8988T (cell line): Measurements from ENCODE around the gene SRMS.

Experiments
- DNase-seq: peaks from one replicate; pipeline ENCODE4 v3.0.0; 2011

The SRMS gene

DNA sequence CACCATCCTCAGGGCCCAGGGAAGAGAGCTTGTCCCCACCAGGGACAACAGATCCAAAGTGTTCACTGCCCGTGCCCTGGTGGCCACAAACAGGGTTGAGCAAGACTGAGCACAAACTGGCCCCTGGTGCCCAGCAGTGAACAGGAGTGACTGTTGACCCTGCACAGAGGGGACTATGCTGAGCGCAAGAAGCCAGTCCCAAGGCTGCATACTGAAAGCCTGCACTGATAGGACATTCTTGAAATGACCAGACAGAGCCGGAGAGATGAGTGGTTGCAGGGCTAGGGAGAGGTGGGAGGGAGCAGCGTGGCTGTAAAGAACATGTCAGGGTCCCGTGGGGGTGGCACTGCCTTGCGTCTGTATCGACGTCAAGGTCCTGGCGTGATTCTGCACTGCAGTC lies 3.5 kb upstream of the SRMS start:
- no peak for DNase-seq

- DNase-seq: no peak
Measured at GRCh38 chr20:63549679-63550282, 2.2 kb upstream of the SRMS start.

DNA sequence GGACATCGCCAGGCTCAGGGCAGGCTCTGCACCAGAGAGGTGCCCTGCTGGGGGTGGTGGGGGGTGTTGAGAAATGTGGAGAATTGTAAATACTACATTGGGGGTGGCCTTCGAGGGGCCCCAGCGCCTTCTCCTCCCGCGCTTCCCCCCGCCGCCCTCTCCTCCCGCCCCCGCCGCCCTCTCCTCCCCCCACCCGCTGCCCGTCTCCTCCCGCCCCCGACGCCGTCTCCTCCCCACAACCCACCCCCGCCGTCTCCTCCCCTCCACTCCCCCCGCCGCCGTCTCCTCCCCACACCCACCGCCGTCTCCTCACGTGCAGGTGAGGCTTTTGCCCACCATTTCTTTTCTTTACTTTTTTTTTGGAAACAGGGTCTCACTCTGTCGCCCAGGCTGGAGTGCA lies 1.5 kb upstream of the SRMS start:
- DNase-seq: no peak

GRCh38 chr20:63548542-63548941 lies 993 bp upstream of the SRMS start:
- DNase-seq: no peak

DNA sequence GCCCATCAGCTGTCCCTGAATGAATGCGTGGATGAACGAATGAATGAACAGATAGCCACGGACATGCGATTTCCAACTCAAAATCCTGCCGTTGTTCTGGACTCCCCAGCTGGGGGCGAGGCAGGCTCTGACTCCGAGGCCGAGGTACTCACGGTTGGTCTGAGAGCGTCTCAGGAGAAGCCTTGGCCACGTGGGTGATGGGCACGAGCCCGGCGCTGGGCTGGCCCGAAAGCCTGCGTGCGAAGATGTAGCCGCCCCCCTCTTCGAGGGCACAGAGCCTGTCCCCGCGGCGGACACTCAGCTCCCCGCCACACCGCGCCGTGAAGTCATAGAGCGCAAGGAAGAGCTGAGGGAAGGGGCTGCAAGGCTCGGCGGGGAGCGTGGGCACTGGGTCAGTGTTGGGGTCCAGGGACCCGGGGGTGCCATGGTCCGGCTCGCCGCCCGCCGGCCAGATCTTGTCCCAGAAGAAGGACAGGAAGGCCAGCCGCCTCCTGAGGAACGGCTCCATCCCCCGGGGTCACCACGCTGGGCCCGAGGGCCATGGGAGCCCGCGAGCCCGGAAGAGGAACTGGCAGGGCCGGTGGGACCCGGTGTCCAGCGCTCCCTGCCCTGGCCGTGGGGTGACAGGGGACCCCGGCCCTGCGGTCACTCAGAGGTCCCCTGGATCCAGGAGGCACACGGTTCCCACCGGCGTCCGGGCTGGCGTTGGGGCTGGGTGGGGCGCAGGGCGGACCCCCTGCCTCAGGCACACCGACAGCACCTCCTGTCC lies 409 bp downstream of the SRMS start:
- no peak for DNase-seq

DNA sequence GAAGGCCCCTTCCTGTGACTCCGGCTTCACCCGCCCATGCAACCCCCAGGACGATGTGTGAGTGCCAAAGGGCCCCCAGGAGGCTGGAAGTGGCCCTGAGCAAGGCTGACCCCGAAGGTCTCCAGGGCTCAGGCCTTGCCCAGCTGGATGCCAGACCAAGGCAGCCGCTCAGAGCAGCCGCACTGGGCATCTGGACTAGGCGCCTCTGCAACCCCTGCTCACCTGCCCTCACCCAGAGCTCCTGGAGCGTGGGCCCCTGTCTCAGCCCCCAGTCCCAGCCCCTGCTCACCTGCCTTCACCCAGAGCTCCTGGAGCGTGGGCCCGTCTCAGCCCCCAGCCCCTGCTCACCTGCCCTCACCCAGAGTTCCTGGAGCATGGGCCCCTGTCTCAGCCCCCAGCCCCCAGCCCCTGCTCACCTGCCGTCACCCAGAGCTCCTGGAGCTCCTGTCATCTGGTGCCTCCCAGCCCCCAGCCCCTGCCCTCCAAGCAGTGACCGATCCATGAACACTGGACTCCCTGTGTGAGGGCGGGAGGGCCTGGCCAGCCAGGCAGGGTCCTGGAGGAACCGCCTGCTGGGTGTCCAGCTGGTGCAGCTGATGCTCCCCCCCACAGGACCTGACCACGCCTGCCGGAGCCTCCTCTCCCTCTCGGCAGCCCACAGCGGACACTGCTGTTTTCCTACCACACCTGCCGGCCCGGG lies 1.1 kb downstream of the SRMS start:
- no peak for DNase-seq

DNA sequence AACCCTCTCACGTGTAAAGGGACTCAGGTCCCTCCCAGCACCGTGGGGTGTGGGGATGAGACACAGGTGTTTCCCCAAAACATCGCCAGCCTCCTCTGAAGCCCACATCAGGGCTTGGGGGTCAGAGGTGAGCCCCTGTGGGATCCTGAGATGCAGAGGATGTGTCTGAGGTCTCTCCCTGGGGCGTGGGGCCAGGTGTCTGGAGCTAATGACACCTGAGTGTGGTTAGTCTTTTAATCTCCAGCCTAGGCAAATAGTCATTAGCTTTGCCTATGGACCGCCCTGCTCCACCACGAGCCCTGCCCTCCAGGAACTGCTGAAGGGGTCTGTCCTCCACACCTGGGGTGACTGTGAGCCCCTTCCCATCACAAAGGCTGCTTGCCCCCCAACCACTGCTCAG lies 1.7 kb downstream of the SRMS start:
- DNase-seq: no peak

DNA sequence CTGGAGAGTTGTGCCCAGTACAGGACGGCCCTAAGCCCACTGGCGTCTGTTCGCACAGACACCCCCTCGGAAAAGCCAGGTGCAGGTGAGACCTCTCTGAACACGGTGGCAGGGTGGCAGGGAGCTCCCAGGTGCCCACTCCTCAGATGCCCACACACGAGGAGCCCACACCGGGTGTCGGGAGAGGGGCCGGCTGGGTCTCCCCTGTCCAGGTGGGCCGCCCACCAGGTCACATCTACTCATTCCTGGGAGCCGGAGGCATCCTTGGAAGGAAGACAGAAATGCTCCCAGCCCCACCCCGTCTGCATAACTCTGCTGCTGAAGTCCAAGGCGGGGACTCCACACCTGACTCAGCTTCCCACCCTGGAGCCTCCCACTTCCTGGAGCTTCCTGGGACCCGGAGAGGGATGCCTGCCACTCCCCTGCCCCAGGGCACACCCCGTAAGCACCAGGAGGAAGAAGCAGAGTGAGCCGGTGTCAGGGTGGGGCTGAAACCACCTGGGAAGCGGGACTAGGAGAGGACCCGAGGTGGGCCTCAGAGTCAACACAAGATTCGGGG lies 2.5 kb downstream of the SRMS start:
- peak; percentile 100 for DNase-seq

GRCh38 chr20:63544241-63544957 lies 3.1 kb downstream of the SRMS start:
- DNase-seq: no peak

GRCh38 chr20:63543733-63544132 lies 3.8 kb downstream of the SRMS start:
- DNase-seq: no peak

- DNase-seq: no peak
Measured at GRCh38 chr20:63543131-63543530, 4.4 kb downstream of the SRMS start.

- no peak for DNase-seq
Measured at GRCh38 chr20:63542696-63543095, 4.9 kb downstream of the SRMS start.

- no peak for DNase-seq
Measured at GRCh38 chr20:63542031-63542559, 5.5 kb downstream of the SRMS start.

DNA sequence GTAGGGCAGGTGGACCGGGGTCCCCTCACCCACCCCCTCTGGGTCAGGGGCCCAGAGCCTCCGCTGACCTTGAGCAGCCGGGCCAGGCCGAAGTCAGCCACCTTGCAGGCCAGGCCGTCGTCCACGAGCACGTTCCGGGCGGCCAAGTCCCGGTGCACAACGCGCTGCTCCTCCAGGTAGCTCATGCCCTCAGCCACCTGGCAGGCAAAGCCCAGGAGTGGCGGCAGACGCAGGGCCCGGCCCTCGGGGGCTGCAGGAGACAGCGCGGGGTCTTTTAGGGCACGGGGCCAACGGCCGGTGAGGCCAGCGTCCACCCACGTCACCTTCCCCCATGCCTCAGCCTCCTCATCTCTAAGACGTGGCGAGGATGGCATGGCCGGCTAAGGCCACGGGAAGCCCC lies 6.2 kb downstream of the SRMS start:
- DNase-seq: no peak

DNA sequence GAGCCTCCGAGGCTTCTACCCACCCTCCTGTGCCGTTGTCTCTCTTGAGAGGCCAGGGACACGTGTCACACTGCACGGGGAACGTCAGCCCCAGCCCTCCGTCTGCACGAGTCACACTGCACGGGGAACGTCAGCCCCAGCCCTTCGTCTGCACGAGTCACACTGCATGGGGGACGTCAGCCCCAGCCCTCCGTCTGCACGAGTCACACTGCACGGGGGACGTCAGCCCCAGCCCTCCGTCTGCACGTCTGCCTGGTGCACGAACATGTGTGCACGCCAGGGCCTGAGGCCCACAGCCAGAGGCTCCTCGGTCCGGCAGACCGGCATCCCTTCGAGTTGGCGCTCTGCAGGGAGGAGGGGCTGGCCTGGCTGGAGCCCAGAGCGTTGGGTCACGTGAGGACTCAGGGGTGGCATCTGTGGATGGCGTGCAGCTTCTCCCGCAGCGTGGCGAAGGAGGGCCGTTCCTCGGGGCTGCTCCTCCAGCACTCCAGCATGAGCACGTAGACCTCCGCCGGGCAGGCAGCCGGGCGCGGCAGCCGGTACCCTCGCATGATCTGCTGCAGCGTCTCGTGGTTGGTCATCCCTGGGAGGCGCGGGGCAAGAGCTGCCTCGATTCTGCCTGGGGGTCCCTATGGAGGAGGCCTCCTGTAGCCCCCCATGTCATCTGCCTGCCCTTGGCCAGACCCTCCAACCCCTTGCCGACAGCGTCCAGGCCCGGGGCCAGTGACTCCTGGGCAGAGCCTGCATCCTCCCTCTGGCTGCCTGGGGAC lies 6.9 kb downstream of the SRMS start:
- DNase-seq: no peak

GRCh38 chr20:63539441-63540370 lies 7.8 kb downstream of the SRMS start:
- no peak for DNase-seq

DNA sequence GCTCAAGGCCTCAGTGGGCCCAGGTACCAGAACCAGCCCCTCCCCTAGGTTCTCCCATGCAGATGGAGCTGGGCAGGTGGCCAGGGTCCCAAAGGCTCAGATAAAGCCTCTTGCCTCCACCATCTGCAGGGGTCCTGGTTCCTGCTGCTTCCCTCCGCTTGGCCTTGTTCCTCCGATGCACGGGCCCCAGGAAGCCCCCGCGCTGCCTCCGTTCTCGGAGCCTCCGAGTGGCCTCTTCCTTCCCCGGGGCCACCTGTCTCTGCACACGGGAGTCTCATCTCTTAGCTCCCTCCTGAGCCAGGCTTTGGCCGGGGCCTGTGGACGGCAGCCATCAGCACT lies 8.5 kb downstream of the SRMS start:
- no peak for DNase-seq

DNA sequence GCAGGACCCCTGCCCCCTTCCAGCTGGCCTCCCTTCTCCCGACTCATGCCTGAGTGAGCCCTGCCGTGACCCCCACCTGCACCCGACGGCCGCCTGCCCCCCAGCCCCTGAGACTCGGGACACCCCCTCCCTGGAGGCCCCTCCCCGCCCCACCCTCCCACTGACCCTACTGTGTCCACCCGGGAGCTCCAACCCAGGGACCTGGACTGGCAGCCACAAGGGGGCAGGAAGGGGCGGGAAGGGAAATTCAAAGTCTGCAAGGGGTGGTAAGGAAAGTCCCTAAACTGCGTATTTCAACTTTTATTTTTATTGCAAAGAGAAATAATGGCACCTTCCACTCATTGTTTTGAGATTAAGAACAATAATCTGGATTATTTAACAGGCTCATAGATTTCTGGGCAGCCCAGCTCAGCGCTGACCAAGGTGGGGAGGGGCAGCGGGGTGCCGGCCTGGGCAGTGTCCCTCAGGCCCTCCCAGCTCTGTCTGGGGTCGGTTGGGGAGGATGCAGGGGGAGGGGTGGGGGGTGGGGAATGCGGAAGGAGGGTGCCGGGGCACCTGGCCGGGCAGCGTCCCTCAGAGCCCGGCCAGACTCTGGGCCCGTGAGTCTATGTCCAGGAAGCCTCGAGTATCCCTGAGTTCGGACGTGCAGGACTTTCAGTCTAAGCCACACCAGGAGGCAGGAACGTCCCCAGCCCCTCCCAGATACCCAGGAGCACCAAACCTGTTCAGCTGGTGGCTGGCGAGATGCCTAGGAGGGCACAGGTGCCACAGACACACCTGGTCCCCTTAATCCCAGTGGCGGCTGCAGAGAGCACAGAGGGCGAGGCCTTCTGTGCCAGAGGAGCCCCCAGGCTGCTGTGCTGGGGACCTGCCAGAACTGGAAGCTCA lies 9.1 kb downstream of the SRMS start:
- DNase-seq: peak; percentile 100

- peak; percentile 100 for DNase-seq
Measured at GRCh38 chr20:63537525-63538203, 9.9 kb downstream of the SRMS start.
